ENCODE data around the gene CD33. TPM values are rescaled to one million over a fixed set of nuclear protein-coding genes. Genes with fewer than 3 reads are reported as not detected.

The CD33 gene
- total RNA-seq, 1 experiment from 2014 or later = 0.35 TPM

- Histone ChIP-seq H2BK120ac (ENCODE audit: low read depth, low read length, poor library complexity, severe bottlenecking) (no peak overlapping the region), H3K4ac (ENCODE audit: low read depth, low read length) (no peak overlapping the region), H3K9me3 (ENCODE audit: control insufficient read depth, low read depth, low read length) (no peaks in the 10 kb centered on the region), H3K18ac (ENCODE audit: insufficient read length, low read depth, low read length) (no peak overlapping the region), H3K79me2 (ENCODE audit: insufficient read depth, low read length) (no peaks in the 10 kb centered on the region), H4K5ac (ENCODE audit: insufficient read length, low read depth, low read length) (no peak overlapping the region), H3T11ph (ENCODE audit: low read length) (no peak overlapping the region), H3K4me1 (ENCODE audit: insufficient read depth, low read length) (no peaks in the 10 kb centered on the region), H2BK15ac (ENCODE audit: low read depth, low read length) (no peak overlapping the region), H3K14ac (ENCODE audit: insufficient read depth, low read length) (no peak overlapping the region), H3K56ac (ENCODE audit: insufficient read length, low read depth, low read length) (no peak overlapping the region), H2AFZ (ENCODE audit: low read length) (no peak overlapping the region), H2BK20ac (ENCODE audit: low read depth, low read length, poor library complexity, severe bottlenecking) (no peak overlapping the region), H4K91ac (ENCODE audit: insufficient read length, low read depth, low read length) (no peak overlapping the region), H3K23ac (ENCODE audit: insufficient read length, low read depth, low read length) (no peak overlapping the region), H3K9ac (ENCODE audit: extremely low read depth, insufficient read length, low read length) (no peak overlapping the region), H3K4me2 (ENCODE audit: insufficient read depth, insufficient read length, low read length) (no peak overlapping the region), H2BK5ac (ENCODE audit: insufficient read length, low read length) (no peak overlapping the region), H4K20me1 (ENCODE audit: control insufficient read depth, insufficient read depth, insufficient read length) (no peaks in the 10 kb centered on the region), H3K27ac (ENCODE audit: insufficient read length, low read depth, low read length) (no peak overlapping the region), H3K79me1 (ENCODE audit: insufficient read depth, low read depth, low read length, poor library complexity, severe bottlenecking) (no peaks in the 10 kb centered on the region), H3K23me2 (ENCODE audit: insufficient read length, low read depth, low read length, poor library complexity, severe bottlenecking) (no peaks in the 10 kb centered on the region), H4K8ac (replicated peaks; ENCODE audit: insufficient read length, low read depth, low read length) (no peak overlapping the region), H3K27me3 (ENCODE audit: insufficient read depth, low read length) (no peaks in the 10 kb centered on the region), H2AK5ac (ENCODE audit: insufficient read length, low read length) (no peak overlapping the region), H2BK12ac (ENCODE audit: insufficient read length, low read depth, low read length) (no peak overlapping the region)
- no CpG with 5 or more reads among the region's 2 CpGs for WGBS (ENCODE audit: extremely low coverage, insufficient read length, low lambda C conversion rate)
- Mint-ChIP-seq H3K9me3 (peaks cover 0 to 87% of the 10 kb centered on the region in 2 experiments; a peak in 2 of 5 replicates), H3K36me3 (ENCODE audit: insufficient read depth in 1 of 3, low read depth in 3 of 3) (no peaks in the 10 kb centered on the region), H3K4me3 (no peak overlapping the region), H3K27ac (no peak overlapping the region), H3K4me1 (no peaks in the 10 kb centered on the region), H3K27me3 (ENCODE audit: low read depth) (peaks cover 13% of the 10 kb centered on the region)
- no peak for DNase-seq
- no peak for TF ChIP-seq CTCF (conservative IDR thresholded peaks at IDR 0.05)
These were observed 3.1 kb downstream of the CD33 start for GRCh38 chr19:51227966-51228365.

All from H9 (cell line).